ENCODE measurements around the gene KIAA0753.

KIAA0753 gene

GRCh38 chr17:6636616-6637457 lies 3.7 kb downstream of the KIAA0753 start:
- Histone ChIP-seq H3K9me3 (ENCODE audit: insufficient read depth, low read depth, low read length) (no peaks in the 10 kb centered on the region), H3K79me2 (ENCODE audit: control insufficient read depth, insufficient read depth, low read length, poor library complexity) (peaks cover 9% of the 10 kb centered on the region), H3K4me3 (ENCODE audit: low read depth, low read length) (no peak overlapping the region), H2AFZ (ENCODE audit: insufficient read depth, low read length, poor library complexity) (no peak overlapping the region), H3K4me1 (ENCODE audit: control insufficient read depth in 1 of 2, insufficient read depth in 2 of 2, low read length in 2 of 2) (peaks cover 9 to 10% of the 10 kb centered on the region in 2 experiments), H3K27ac (ENCODE audit: low read depth, low read length) (no peak overlapping the region), H2BK5ac (ENCODE audit: low read depth, low read length, poor library complexity) (no peak overlapping the region), H4K8ac (ENCODE audit: low read depth, low read length) (no peak overlapping the region), H3K36me3 (ENCODE audit: control insufficient read depth in 1 of 2, insufficient read depth in 2 of 2, low read length in 2 of 2) (peaks cover 6% of the 10 kb centered on the region in 2 experiments), H3K79me1 (ENCODE audit: low read length) (peaks cover 12% of the 10 kb centered on the region), H2BK120ac (ENCODE audit: insufficient read depth, low read length, poor library complexity) (no peak overlapping the region), H3K4me2 (ENCODE audit: low read length) (no peak overlapping the region), H4K91ac (ENCODE audit: low read depth, low read length) (no peak overlapping the region), H3K4ac (ENCODE audit: low read depth, low read length) (no peak overlapping the region), H3K9ac (ENCODE audit: low read length) (no peak overlapping the region), H3K14ac (ENCODE audit: low read length) (no peak overlapping the region), H4K12ac (ENCODE audit: low read depth, low read length) (no peak overlapping the region), H2AK5ac (ENCODE audit: low read length) (no peak overlapping the region), H3K18ac (ENCODE audit: low read length) (no peak overlapping the region), H2BK12ac (ENCODE audit: low read length) (no peak overlapping the region), H3K23ac (ENCODE audit: low read length) (no peak overlapping the region), H3K27me3 (ENCODE audit: insufficient read depth, low read length) (no peaks in the 10 kb centered on the region)
- no CpG with 5 or more reads among the region's 17 CpGs for WGBS (ENCODE audit: extremely low coverage, insufficient coverage, insufficient read length)
- no peak for DNase-seq

DNA sequence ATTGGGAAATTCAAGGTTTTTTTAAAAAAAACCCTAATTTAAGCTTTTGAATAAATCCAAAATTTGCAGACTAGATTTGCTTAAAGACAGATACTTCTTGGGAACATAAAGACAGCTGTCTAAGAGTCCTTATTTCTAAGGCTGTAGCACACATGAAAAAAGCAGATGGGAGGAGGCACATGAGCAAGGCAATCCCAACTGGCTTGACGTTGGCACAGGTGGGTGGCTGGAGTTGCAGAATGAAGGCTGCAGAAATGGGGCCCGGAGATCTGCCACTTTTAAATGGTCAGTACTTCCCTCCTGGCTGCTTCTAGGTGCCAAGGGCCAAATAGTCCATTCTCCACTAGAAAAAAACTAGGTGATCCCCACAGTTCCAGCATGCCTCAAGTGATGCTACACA lies 4.4 kb downstream of the KIAA0753 start:
- Histone ChIP-seq H3K79me1 (ENCODE audit: low read length) (peaks cover 12% of the 10 kb centered on the region), H3K9ac (ENCODE audit: low read length) (no peak overlapping the region), H3K9me3 (ENCODE audit: insufficient read depth, low read depth, low read length) (no peaks in the 10 kb centered on the region), H4K12ac (ENCODE audit: low read depth, low read length) (no peak overlapping the region), H3K18ac (ENCODE audit: low read length) (no peak overlapping the region), H2AFZ (ENCODE audit: insufficient read depth, low read length, poor library complexity) (no peak overlapping the region), H2AK5ac (ENCODE audit: low read length) (no peak overlapping the region), H3K14ac (ENCODE audit: low read length) (no peak overlapping the region), H3K4me3 (ENCODE audit: low read depth, low read length) (no peak overlapping the region), H2BK12ac (ENCODE audit: low read length) (no peak overlapping the region), H3K4ac (ENCODE audit: low read depth, low read length) (no peak overlapping the region), H3K27me3 (ENCODE audit: insufficient read depth, low read length) (no peaks in the 10 kb centered on the region), H2BK120ac (ENCODE audit: insufficient read depth, low read length, poor library complexity) (no peak overlapping the region), H3K23ac (ENCODE audit: low read length) (no peak overlapping the region), H3K79me2 (ENCODE audit: control insufficient read depth, insufficient read depth, low read length, poor library complexity) (peaks cover 9% of the 10 kb centered on the region), H3K4me2 (ENCODE audit: low read length) (no peak overlapping the region), H4K91ac (ENCODE audit: low read depth, low read length) (no peak overlapping the region), H3K4me1 (ENCODE audit: control insufficient read depth in 1 of 2, insufficient read depth in 2 of 2, low read length in 2 of 2) (peaks cover 9 to 10% of the 10 kb centered on the region in 2 experiments), H2BK5ac (ENCODE audit: low read depth, low read length, poor library complexity) (no peak overlapping the region), H4K8ac (ENCODE audit: low read depth, low read length) (no peak overlapping the region), H3K36me3 (ENCODE audit: control insufficient read depth in 1 of 2, insufficient read depth in 2 of 2, low read length in 2 of 2) (peaks cover 6% of the 10 kb centered on the region in 2 experiments), H3K27ac (ENCODE audit: low read depth, low read length) (no peak overlapping the region)
- DNase-seq: no peak
- WGBS (ENCODE audit: extremely low coverage, insufficient coverage, insufficient read length): no CpG with 5 or more reads among the region's 2 CpGs

DNA sequence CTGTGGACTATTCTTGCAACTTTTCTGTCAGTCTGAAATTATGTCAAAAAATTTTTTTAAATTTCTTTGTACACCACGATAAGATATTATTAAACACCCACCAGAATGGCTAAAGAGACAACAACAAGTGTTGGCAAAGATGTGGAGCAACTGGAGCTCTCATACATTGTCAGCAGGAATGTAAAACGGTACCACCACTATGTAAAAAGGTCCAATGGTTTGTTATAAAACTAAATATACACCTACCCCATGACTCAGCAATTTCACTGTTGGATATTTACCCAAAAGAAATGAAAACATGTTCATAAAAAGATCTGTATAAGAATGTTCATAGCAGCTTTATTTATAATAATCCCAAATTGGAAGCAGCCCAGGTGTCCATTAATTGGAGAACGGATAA lies 7.2 kb downstream of the KIAA0753 start:
- no peak overlapping the region for H4K8ac ChIP-seq (ENCODE audit: low read depth, low read length)
- no peak overlapping the region for H3K27ac ChIP-seq (ENCODE audit: low read depth, low read length)
- H4K91ac ChIP-seq (ENCODE audit: low read depth, low read length): no peak overlapping the region
- H2BK120ac ChIP-seq (ENCODE audit: insufficient read depth, low read length, poor library complexity): no peak overlapping the region
- H2BK5ac ChIP-seq (ENCODE audit: low read depth, low read length, poor library complexity): no peak overlapping the region
- H3K14ac ChIP-seq (ENCODE audit: low read length): no peak overlapping the region
- no peaks in the 10 kb centered on the region for H3K79me2 ChIP-seq (ENCODE audit: control insufficient read depth, insufficient read depth, low read length, poor library complexity)
- H3K23ac ChIP-seq (ENCODE audit: low read length): no peak overlapping the region
- H3K4me1 ChIP-seq (ENCODE audit: control insufficient read depth in 1 of 2, insufficient read depth in 2 of 2, low read length in 2 of 2): no peaks in the 10 kb centered on the region
- no peak overlapping the region for H2AFZ ChIP-seq (ENCODE audit: insufficient read depth, low read length, poor library complexity)
- no peak overlapping the region for H2BK12ac ChIP-seq (ENCODE audit: low read length)
- DNase-seq: no peak
- H2AK5ac ChIP-seq (ENCODE audit: low read length): no peak overlapping the region
- H3K4me2 ChIP-seq (ENCODE audit: low read length): no peak overlapping the region
- H4K12ac ChIP-seq (ENCODE audit: low read depth, low read length): no peak overlapping the region
- H3K27me3 ChIP-seq (ENCODE audit: insufficient read depth, low read length): no peaks in the 10 kb centered on the region
- H3K79me1 ChIP-seq (ENCODE audit: low read length): no peaks in the 10 kb centered on the region
- no peak overlapping the region for H3K4ac ChIP-seq (ENCODE audit: low read depth, low read length)
- H3K18ac ChIP-seq (ENCODE audit: low read length): no peak overlapping the region
- H3K36me3 ChIP-seq (ENCODE audit: control insufficient read depth in 1 of 2, insufficient read depth in 2 of 2, low read length in 2 of 2): peaks cover 3 to 7% of the 10 kb centered on the region in 2 experiments
- no peak overlapping the region for H3K4me3 ChIP-seq (ENCODE audit: low read depth, low read length)
- H3K9ac ChIP-seq (ENCODE audit: low read length): no peak overlapping the region
- no peaks in the 10 kb centered on the region for H3K9me3 ChIP-seq (ENCODE audit: insufficient read depth, low read depth, low read length)
- no CpG with 5 or more reads among the region's 3 CpGs for WGBS (ENCODE audit: extremely low coverage, insufficient coverage, insufficient read length)

DNA sequence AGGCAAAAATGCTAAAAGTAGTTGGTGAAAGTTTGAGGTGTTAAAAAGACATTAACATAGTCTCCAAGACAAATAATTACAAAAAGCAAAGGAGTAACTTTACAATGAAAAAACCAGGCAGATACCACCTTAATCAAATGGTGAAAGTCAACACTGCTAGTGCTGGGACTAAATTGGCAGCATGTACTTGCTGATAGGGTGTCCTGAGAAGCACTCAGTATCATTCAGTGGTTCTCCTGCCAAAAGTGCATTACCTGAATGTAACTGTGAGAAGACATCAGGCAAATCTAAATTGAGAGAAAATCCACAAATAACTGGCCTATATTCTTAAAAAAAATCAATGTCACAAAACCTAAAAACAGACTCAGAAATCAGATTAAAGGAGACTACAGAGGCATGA lies 8.0 kb downstream of the KIAA0753 start:
- Histone ChIP-seq H4K12ac (ENCODE audit: low read depth, low read length) (no peak overlapping the region), H3K14ac (ENCODE audit: low read length) (no peak overlapping the region), H3K9ac (ENCODE audit: low read length) (no peak overlapping the region), H3K4ac (ENCODE audit: low read depth, low read length) (no peak overlapping the region), H4K91ac (ENCODE audit: low read depth, low read length) (no peak overlapping the region), H2AFZ (ENCODE audit: insufficient read depth, low read length, poor library complexity) (no peak overlapping the region), H3K4me3 (ENCODE audit: low read depth, low read length) (no peak overlapping the region), H3K27ac (ENCODE audit: low read depth, low read length) (no peak overlapping the region), H2BK12ac (ENCODE audit: low read length) (no peak overlapping the region), H3K23ac (ENCODE audit: low read length) (no peak overlapping the region), H3K18ac (ENCODE audit: low read length) (no peak overlapping the region), H2BK120ac (ENCODE audit: insufficient read depth, low read length, poor library complexity) (no peak overlapping the region), H2AK5ac (ENCODE audit: low read length) (no peak overlapping the region), H3K4me1 (ENCODE audit: control insufficient read depth in 1 of 2, insufficient read depth in 2 of 2, low read length in 2 of 2) (no peaks in the 10 kb centered on the region), H3K36me3 (ENCODE audit: control insufficient read depth in 1 of 2, insufficient read depth in 2 of 2, low read length in 2 of 2) (peaks cover 3 to 13% of the 10 kb centered on the region in 2 experiments), H4K8ac (ENCODE audit: low read depth, low read length) (no peak overlapping the region), H3K79me1 (ENCODE audit: low read length) (no peaks in the 10 kb centered on the region), H3K9me3 (ENCODE audit: insufficient read depth, low read depth, low read length) (no peaks in the 10 kb centered on the region), H2BK5ac (ENCODE audit: low read depth, low read length, poor library complexity) (no peak overlapping the region), H3K79me2 (ENCODE audit: control insufficient read depth, insufficient read depth, low read length, poor library complexity) (no peaks in the 10 kb centered on the region), H3K27me3 (ENCODE audit: insufficient read depth, low read length) (no peaks in the 10 kb centered on the region), H3K4me2 (ENCODE audit: low read length) (no peak overlapping the region)
- no peak for DNase-seq
